ENCODE measurements around the gene MROH2A.

The MROH2A gene

DNA sequence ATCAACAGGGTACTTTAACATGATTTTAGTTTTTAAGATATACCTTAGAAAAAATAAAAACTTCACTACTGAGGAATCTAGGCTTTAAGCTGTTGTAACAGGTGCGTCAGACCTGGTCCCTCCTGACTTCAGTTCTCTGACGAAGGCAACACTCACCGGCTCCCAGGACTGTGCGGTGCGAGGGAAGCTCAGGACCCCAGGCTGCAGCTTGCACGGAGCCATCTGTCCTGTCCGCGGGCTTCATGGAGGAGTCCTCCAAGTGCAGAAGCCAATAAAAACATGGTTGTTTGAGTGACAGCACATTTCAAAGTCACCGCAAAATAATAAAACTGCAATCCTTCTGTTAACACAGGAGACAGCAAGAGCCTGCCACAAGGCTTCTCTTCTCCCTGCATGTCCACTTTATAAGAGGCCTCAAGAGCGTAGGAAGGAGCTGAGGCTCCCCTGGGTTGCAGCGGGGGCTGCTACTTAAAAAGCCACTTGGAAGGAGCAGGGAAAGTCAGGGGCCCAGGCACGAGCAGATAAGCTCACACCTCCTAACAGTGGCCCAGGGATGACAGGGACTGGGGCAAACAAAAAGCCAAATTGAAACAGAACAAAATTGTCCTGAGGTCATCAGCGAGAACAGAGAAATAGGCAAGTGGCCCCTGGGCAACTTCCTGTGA is 71.6 kb downstream of the MROH2A start:
- TF ChIP-seq, protein P1, sequence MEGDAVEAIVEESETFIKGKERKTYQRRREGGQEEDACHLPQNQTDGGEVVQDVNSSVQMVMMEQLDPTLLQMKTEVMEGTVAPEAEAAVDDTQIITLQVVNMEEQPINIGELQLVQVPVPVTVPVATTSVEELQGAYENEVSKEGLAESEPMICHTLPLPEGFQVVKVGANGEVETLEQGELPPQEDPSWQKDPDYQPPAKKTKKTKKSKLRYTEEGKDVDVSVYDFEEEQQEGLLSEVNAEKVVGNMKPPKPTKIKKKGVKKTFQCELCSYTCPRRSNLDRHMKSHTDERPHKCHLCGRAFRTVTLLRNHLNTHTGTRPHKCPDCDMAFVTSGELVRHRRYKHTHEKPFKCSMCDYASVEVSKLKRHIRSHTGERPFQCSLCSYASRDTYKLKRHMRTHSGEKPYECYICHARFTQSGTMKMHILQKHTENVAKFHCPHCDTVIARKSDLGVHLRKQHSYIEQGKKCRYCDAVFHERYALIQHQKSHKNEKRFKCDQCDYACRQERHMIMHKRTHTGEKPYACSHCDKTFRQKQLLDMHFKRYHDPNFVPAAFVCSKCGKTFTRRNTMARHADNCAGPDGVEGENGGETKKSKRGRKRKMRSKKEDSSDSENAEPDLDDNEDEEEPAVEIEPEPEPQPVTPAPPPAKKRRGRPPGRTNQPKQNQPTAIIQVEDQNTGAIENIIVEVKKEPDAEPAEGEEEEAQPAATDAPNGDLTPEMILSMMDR (IDR thresholded peaks at IDR 0.05) = no peak

DNA sequence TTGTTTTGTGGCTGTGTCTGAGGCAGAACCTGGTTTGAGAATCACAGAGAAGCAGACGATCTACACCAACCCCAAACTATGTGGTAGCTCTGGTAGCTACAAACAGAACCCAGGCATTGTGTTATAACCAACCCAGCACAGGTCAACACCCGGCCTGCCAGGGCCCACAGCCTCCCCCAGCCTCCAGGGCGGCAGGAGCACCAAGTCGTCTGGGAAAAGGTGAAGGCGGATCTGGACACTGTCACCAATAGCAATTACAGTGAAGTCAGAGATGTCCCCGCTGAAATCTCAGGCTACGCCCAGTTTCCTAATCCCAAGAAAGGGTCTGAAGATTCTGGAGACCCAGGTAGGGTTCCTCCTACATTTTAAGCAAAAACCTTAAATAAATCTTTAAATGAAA is 72.6 kb downstream of the MROH2A start:
- TF ChIP-seq, protein P1 (IDR thresholded peaks at IDR 0.05) = no peak

- TF ChIP-seq, protein P1 (IDR thresholded peaks at IDR 0.05) = no peak
Observed at GRCh38 chr2:233851169-233851568, 73.0 kb downstream of the MROH2A start.

DNA sequence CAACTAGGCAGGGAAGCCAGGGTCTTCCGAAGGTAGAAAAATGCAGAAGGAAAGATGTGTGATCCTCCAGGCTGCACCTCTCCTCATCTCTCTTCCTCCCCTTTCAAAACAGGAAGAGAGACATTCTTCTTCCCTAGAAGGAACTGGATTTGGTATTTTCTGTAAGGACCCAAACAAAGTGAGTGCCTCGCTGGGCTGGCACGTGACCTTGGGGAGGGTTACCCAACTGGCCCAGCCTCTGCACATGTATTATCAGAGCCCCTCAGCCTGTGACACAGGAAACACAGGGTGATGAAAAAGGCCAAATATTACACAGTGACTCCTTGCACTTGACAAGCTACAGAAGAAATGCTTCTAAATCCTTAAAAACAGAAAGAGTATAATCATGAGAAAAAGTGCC is 73.9 kb downstream of the MROH2A start:
- TF ChIP-seq, protein P1 (IDR thresholded peaks at IDR 0.05) = no peak

- TF ChIP-seq, protein P1 (IDR thresholded peaks at IDR 0.05) = no peak
Observed at GRCh38 chr2:233853353-233853752, 75.2 kb downstream of the MROH2A start.

DNA sequence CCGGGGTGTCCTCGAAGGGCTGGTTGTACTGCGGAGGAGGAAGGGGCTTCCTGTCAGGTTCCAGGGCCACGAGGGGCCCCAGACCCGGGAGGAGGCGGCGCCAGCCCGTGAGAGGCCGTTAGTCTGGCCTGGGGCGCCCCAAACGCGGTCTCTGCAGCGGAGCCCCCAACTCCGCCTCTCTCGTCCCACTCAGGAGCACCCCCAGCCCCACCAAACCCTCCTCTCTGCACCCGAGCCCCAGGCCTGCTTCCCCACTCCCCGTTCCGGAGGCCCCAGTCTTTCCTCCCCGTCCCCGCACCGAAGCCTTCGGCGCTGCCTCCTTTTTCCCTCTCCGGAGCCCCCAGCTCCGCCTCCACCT is 75.7 kb downstream of the MROH2A start:
- TF ChIP-seq, protein P1 (IDR thresholded peaks at IDR 0.05) = no peak

DNA sequence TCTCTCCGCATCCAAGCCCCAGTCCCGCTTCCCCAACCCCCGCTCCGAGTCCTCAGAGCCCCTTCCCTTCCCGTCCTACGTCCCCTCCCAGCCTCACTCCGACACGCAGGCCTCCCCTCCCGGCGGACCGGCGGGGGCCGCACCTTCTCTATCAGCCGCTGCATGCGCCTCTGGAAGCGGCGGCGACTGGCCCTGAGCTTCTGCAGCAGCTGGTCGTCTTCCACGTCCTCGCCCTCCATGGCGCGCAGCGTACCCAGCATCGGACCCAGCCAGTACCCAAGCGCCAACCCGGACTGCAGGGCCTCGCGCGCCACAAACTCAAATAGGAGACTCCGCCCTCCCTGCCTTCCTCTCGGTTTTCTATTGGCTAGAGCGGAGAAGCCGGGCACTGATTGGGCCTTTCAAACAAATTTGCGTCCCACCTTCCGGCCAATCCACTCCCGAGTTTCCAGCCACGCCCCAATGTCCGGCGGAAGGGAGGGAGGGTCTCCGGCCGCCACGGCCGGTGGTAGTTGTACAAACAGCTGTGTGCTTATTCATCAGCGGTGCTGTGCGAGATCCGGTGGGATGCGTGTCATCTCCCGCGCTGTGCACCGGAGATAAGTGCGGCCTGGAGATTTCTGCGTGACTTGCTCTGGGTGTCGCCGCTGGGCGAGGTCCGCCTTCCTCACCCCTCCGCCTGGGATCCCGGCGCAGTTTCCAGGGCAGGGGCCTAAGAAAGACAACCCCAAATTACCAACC is 76.3 kb downstream of the MROH2A start, which contains the start of gene HJURP:
Gene HJURP, minus strand, starts transcription at position 295 of the 741 bp plus-strand sequence. Its CDS starts 35 bp downstream, at position 260.
- TF ChIP-seq, protein P1 (IDR thresholded peaks at IDR 0.05) = no peak
